Adrenal gland (tissue), 5 donors: Measurements from ENCODE around the gene FUT7.

Source experiments
- CTCF ChIP-seq, 6 experiments: fragments of 450-650 bp in 4 of 6; fragments of 200-600 bp in 2 of 6; sonication (generic) in 1 of 6; IDR thresholded peaks; 1 replicate in 5 of 6; 2 replicates in 1 of 6; pipeline versions ENCODE4 v1.5.1 to v1.8.0; 2016 to 2021; ENCODE audit warnings: antibody characterized with exemption in 6 of 6, mild to moderate bottlenecking in 2 of 6, moderate library complexity in 1 of 6
- POLR2A ChIP-seq, 2 donors: fragments of 450-650 bp; IDR thresholded peaks; one replicate each; pipeline ENCODE4 v1.6.1; 2017; ENCODE audit warnings: antibody characterized with exemption in 2 of 2, mild to moderate bottlenecking in 2 of 2, moderate library complexity in 1 of 2
- donor health status: DM: no; HTN: no; CAD: no.

- TF ChIP-seq CTCF (IDR thresholded peaks at IDR 0.05) (peak; percentile 73 to 84 (median 81)), POLR2A (IDR thresholded peaks at IDR 0.05) (no peak)
Observed at GRCh38 chr9:137029058-137029936, 2.6 kb downstream of the FUT7 start.
